ENCODE measurements around the gene TTC7B. TPM values are rescaled to one million over a fixed set of nuclear protein-coding genes. Genes with fewer than 3 reads are reported as not detected.

Gene TTC7B
- total RNA-seq, 2 experiments from 2014 or later = 5.6 to 7.8 TPM

GRCh38 chr14:90687680-90688079 lies 128.6 kb downstream of the TTC7B start:
- intact Hi-C loops (cut with micrococcal nuclease) = no loop called here
- no peak for TF ChIP-seq CTCF (IDR thresholded peaks at IDR 0.05)
- Mint-ChIP-seq H3K4me1 (ENCODE audit: low read depth) (no peaks in the 10 kb centered on the region), H3K27ac (no peak overlapping the region), H3K4me3 (no peak overlapping the region), H3K27me3 (no peaks in the 10 kb centered on the region), H3K9me3 (no peaks in the 10 kb centered on the region), H3K36me3 (ENCODE audit: low read depth) (no peaks in the 10 kb centered on the region)
- ChIA-PET POLR2A (no interaction called here), CTCF (interaction anchor here (2.4 kb wide), 1 partner anchor 10 kb away, joined by 11 read pairs; no protein-coding TSS in a partner anchor)
- DNase-seq (no peak), ATAC-seq (no peak)

GRCh38 chr14:90682615-90683014 lies 133.6 kb downstream of the TTC7B start:
- Mint-ChIP-seq H3K36me3 (ENCODE audit: low read depth) (no peaks in the 10 kb centered on the region), H3K9me3 (no peaks in the 10 kb centered on the region), H3K27ac (no peak overlapping the region), H3K4me3 (no peak overlapping the region), H3K4me1 (ENCODE audit: low read depth) (peaks cover 19% of the 10 kb centered on the region), H3K27me3 (no peaks in the 10 kb centered on the region)
- POLR2A ChIA-PET = no interaction called here
- no peak for TF ChIP-seq CTCF (IDR thresholded peaks at IDR 0.05)
- ATAC-seq (no peak), DNase-seq (no peak)
- intact Hi-C loops (cut with micrococcal nuclease) = no loop called here
- CTCF ChIA-PET = interaction anchor here (3.7 kb wide), 1 partner anchor 15 kb away, joined by 23 read pairs; no protein-coding TSS in a partner anchor

GRCh38 chr14:90681929-90682328 lies 134.3 kb downstream of the TTC7B start:
- ChIA-PET POLR2A (no interaction called here), CTCF (interaction anchor here (3.7 kb wide), 1 partner anchor 16 kb away, joined by 23 read pairs; no protein-coding TSS in a partner anchor)
- Mint-ChIP-seq H3K27ac (no peak overlapping the region), H3K9me3 (no peaks in the 10 kb centered on the region), H3K4me1 (ENCODE audit: low read depth) (peaks cover 26% of the 10 kb centered on the region), H3K36me3 (ENCODE audit: low read depth) (no peaks in the 10 kb centered on the region), H3K4me3 (no peak overlapping the region), H3K27me3 (no peaks in the 10 kb centered on the region)
- DNase-seq (no peak), ATAC-seq (no peak)
- intact Hi-C loops (cut with micrococcal nuclease) = no loop called here
- no peak for TF ChIP-seq CTCF (IDR thresholded peaks at IDR 0.05)

GRCh38 chr14:90678846-90679362 lies 137.3 kb downstream of the TTC7B start:
- no peak for TF ChIP-seq CTCF (IDR thresholded peaks at IDR 0.05)
- no peaks in the 10 kb centered on the region for H3K9me3 Mint-ChIP-seq
- ATAC-seq (no peak), DNase-seq (no peak)
- intact Hi-C loops (cut with micrococcal nuclease) = no loop called here
- peak overlapping the region; percentile 97 for H3K27ac Mint-ChIP-seq
- no peak overlapping the region for H3K4me3 Mint-ChIP-seq
- H3K27me3 Mint-ChIP-seq = no peaks in the 10 kb centered on the region
- ChIA-PET POLR2A (interaction anchor here (0.7 kb wide), 1 partner anchor 584 kb away, joined by 3 read pairs; no protein-coding TSS in a partner anchor), CTCF (interaction anchor here (1.3 to 1.6 kb wide), 2 partner anchors 10 to 12 kb away, joined by 4 read pairs; no protein-coding TSS in a partner anchor)
- no peaks in the 10 kb centered on the region for H3K36me3 Mint-ChIP-seq (ENCODE audit: low read depth)
- peaks cover 39% of the 10 kb centered on the region for H3K4me1 Mint-ChIP-seq (ENCODE audit: low read depth)

- TF ChIP-seq CTCF (IDR thresholded peaks at IDR 0.05) = no peak
- H3K27ac Mint-ChIP-seq = peak overlapping the region; percentile 97
- no peak for DNase-seq
- ChIA-PET POLR2A (interaction anchor here (1.1 kb wide), 1 partner anchor 282 kb away, joined by 3 read pairs; no protein-coding TSS in a partner anchor), CTCF (interaction anchor here (1.0 to 1.6 kb wide), 2 partner anchors 13 to 18 kb away, joined by 3 to 4 read pairs; no protein-coding TSS in a partner anchor)
- H3K36me3 Mint-ChIP-seq (ENCODE audit: low read depth) = no peaks in the 10 kb centered on the region
- no peaks in the 10 kb centered on the region for H3K27me3 Mint-ChIP-seq
- no peak for ATAC-seq
- no peak overlapping the region for H3K4me3 Mint-ChIP-seq
- intact Hi-C loops (cut with micrococcal nuclease) = no loop called here
- H3K9me3 Mint-ChIP-seq = no peaks in the 10 kb centered on the region
- H3K4me1 Mint-ChIP-seq (ENCODE audit: low read depth) = peaks cover 39% of the 10 kb centered on the region
Measured at GRCh38 chr14:90678420-90678819, 137.8 kb downstream of the TTC7B start.

All from activated CD8-positive, alpha-beta T cell treated with anti-CD3 and anti-CD28 coated beads for 36 hours (primary cell).